Peyer's patch (tissue), 4 donors: ENCODE measurements around the gene SLC5A2.

ENCODE experiments used
- CTCF ChIP-seq, 6 experiments: fragments of 450-650 bp in 4 of 6; fragments of 200-600 bp in 2 of 6; sonication (generic) in 1 of 6; IDR thresholded peaks; one replicate each; pipeline ENCODE4 v1.5.1; 2017 to 2019; ENCODE audit warnings: antibody characterized with exemption in 6 of 6, mild to moderate bottlenecking in 3 of 6, moderate library complexity in 1 of 6
- POLR2A ChIP-seq, 2 donors: fragments of 450-650 bp; IDR thresholded peaks; one replicate each; pipeline ENCODE4 v1.5.1; 2017; ENCODE audit warnings: antibody characterized with exemption in 2 of 2, mild to moderate bottlenecking in 2 of 2, moderate library complexity in 2 of 2

GRCh38 chr16:31521368-31521767 is 38.4 kb downstream of the SLC5A2 start:
- no peak for TF ChIP-seq CTCF (IDR thresholded peaks at IDR 0.05)
- no peak for TF ChIP-seq POLR2A (IDR thresholded peaks at IDR 0.05)
